Sigmoid colon (tissue), 3 donors: ENCODE data around the gene ZC3HAV1.

Source experiments
- POLR2A ChIP-seq, 2 donors: fragments of 450-650 bp; IDR thresholded peaks; one replicate each; pipeline ENCODE4 v1.6.1; 2016; ENCODE audit warnings: antibody characterized with exemption in 2 of 2, mild to moderate bottlenecking in 2 of 2, moderate library complexity in 2 of 2
- TF ChIP-seq, protein P1 (sequence below), 4 experiments: fragments of 450-650 bp in 3 of 4; fragments of 200-600 bp in 1 of 4; IDR thresholded peaks; one replicate each; pipeline ENCODE4 v1.5.1; 2016 to 2019; ENCODE audit warnings: antibody characterized with exemption in 4 of 4, mild to moderate bottlenecking in 3 of 4, moderate library complexity in 2 of 4

DNA sequence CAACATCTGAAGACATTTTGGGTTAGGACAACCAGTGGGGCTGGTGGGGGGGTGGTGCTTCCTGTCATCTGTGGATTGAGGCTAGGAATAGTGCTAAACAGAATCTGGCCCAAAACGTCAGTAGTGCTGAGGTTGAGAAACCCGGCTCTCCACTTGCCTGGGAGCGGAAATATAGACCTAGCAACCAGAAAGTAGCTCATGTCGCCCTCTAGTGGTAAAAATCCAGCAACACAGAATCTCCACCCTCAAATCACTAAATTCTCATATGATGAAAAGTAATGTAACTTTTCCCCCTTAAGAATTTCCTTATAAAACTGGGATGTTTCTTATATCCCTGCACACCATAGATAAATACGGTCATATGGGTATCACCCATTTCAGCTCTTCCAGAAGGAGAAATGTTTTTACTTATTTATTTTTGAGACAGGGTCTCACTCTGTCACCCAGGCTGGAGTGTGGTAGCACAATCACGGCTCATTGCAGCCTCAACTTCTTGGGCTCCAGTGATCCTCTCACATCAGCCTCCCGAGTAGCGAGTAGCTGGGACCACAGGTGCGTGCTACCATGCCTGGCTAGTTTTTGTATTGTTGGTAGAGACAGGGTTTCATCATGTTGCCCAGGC lies 34.4 kb downstream of the ZC3HAV1 start:
- TF ChIP-seq, protein P1, sequence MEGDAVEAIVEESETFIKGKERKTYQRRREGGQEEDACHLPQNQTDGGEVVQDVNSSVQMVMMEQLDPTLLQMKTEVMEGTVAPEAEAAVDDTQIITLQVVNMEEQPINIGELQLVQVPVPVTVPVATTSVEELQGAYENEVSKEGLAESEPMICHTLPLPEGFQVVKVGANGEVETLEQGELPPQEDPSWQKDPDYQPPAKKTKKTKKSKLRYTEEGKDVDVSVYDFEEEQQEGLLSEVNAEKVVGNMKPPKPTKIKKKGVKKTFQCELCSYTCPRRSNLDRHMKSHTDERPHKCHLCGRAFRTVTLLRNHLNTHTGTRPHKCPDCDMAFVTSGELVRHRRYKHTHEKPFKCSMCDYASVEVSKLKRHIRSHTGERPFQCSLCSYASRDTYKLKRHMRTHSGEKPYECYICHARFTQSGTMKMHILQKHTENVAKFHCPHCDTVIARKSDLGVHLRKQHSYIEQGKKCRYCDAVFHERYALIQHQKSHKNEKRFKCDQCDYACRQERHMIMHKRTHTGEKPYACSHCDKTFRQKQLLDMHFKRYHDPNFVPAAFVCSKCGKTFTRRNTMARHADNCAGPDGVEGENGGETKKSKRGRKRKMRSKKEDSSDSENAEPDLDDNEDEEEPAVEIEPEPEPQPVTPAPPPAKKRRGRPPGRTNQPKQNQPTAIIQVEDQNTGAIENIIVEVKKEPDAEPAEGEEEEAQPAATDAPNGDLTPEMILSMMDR (IDR thresholded peaks at IDR 0.05) = peak; percentile 53 to 80 (median 60)
- no peak for TF ChIP-seq POLR2A (IDR thresholded peaks at IDR 0.05)
